ENCODE data around the gene ADSS2.
A peak's percentile ranks its signal among the peaks of the same experiment; 100 is the strongest.
"Not testable (repeated sequence)": the region's sequence is repeated elsewhere in the genome, so short reads cannot be mapped to it uniquely, and the experiment has no call there.

ADSS2 gene

DNA sequence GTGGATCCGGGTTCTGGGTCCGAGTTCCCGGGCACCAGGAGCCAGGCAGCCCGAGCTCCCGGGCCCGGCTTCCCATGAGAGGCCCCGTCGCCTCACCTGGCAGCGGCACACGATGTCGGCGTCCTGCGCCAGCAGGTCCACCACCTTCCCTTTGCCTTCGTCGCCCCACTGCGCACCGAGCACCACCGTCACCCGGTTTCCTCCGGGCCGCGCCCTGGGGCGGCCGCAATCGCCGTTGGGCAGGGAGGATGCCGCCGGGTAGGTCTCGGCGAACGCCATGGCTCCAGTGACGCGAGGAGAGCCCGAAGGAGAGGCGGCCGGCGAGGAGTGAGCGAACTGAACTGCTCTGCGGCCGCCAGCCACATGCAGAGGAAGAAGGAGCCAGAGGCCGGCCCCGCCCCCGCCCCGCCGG lies at the start of gene ADSS2:
Gene ADSS2 (minus strand): TSS at position 371 of the 412 bp plus-strand sequence. CDS start 92 bp downstream, at position 279.
- peak; percentile 59 for DNase-seq

DNA sequence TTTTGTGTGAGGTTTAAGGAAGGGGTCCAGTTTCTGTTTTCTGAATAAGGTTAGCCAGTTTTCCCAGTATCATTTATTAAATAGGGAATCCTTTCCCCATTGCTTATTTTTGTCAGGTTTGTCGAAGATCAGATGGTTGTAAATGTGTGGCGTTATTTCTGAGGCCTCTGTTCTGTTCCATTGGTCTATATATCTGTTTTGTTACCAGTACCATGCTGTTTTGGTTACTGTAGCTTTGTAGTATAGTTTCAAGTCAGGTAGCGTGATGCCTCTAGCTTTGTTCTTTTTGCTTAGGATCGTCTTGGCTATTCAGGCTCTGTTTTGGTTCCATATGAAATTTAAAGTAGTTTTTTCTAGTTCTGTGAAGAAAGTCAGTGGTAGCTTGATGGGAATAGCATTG lies 48.8 kb upstream of the ADSS2 start:
- DNase-seq = not testable (repeated sequence)

DNA sequence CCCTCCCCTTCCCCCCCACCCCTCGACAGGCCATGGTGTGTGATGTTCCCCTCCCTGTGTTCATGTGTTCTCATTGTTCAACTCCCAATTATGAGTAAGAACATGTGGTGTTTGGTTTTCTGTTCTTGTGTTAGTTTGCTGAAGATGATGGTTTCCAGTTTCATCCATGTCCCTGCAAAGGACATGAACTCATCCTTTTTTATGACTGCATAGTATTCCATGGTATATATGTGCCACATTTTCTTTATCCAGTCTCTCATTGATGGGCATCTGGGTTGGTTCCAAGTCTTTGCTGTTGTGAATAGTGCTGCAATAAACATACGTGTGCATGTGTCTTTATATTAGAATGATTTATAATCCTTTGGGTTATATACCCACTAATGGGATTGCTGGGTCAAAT lies 47.8 kb upstream of the ADSS2 start:
- not testable (repeated sequence) for DNase-seq

DNA sequence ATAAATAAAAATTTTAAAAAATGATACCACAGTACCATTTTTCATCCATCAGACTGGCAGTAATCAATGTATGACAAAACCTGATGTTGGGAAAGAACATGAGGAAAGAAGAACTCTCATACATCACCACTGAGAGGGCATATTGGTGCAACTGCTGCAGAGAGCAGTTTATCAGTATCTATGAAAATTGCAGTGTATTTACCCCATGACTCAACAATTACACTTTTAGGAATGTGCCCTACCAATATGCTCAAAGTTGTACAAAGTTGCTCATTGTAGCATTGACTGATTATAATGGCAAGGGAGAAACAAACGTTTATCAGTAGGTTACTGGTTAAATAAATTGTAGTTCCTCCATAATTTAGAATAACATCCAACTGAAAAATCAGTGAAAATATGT lies 46.1 kb upstream of the ADSS2 start:
- DNase-seq = no peak

DNA sequence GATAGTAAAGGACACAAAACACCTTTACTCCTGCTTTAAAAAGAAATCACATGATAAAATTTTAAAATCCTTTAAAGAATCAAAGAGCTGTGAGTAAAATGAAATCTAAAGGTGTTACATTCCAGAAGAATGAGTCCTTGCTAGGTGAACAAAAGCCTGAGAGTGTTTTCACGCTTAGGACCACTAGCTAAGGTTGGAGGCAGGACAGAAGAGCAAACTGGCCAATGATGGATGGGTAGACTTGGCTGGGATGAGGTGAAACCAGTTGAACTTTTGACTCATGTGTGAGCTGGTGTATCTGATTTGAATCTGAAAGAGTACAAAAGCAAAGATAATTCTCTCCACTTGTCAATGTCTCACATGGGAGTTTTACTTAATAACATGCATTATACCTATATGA lies 44.5 kb upstream of the ADSS2 start:
- DNase-seq = no peak

GRCh38 chr1:244494653-244495052 lies 42.9 kb upstream of the ADSS2 start:
- no peak for DNase-seq

- not testable (repeated sequence) for DNase-seq
These were observed 33.3 kb upstream of the ADSS2 start for GRCh38 chr1:244484971-244485370.

- DNase-seq = no peak
These were observed 21.4 kb upstream of the ADSS2 start for GRCh38 chr1:244473059-244473605.

GRCh38 chr1:244466724-244467123 lies 15.0 kb upstream of the ADSS2 start:
- DNase-seq = no peak

DNA sequence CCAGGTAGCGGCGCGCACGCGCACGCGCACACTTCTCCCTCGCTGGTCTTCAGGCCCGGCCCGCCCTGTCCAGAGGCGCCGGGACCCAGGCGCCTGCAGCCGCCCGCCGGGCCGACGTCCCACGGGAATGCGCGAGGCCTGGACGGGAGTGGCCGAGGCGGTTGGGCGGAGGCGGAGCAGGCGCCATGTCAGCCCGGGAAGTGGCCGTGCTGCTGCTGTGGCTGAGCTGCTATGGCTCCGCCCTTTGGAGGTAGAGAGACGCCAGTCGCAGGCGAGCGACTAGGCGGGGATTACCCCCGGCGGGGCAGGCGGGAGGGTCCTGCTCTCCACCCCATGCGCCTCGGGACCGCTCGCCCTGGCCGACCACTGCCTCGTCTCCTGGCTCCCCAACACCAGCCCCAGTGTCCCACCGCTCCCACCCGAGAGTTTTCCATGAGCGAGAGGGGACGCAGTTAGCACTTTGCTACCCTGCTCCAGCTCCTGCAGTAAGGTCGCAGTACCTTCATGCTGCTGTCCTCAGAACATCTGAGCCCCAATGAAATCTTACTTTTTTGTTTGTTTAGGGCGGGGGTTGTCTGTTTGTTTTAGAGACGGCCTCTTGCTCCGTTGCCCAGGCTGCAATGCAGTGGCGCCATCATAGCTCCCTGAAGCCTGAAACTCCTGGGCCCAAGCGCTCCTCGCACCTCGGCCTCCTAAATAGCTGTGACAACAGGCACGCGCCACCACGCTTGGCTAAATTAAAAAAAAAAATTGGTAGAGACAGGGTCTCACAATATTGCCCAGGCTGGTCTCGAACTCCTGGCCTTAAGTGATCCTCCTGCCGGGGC lies 9.7 kb upstream of the ADSS2 start, which contains the start of gene CATSPERE:
Gene CATSPERE (plus strand): TSS at position 29 of the 827 bp plus-strand sequence. CDS start 157 bp downstream, at position 186.
- DNase-seq = peak; percentile 89

GRCh38 chr1:244460197-244460596 lies 8.5 kb upstream of the ADSS2 start:
- DNase-seq = no peak

DNA sequence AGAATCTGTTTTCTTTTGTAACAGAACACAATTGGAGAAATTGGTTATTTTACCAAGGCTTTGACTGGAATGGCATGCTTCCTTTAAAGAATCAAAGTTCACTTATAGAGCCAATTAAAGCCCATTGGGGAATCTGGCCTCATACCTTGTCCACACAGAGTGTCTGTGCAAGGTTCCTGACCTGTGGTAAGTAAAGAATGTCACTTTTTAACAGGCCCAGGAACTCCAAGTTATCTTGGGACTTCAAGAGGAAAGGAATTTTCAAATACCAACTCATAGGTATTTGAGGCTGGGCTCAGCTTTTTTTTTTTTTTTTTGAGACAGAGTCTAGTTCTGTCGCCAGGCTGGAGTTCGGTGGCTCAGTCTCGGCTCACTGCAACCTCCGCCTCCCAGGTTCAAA lies 7.1 kb upstream of the ADSS2 start:
- no peak for DNase-seq

- no peak for DNase-seq
These were observed 4.9 kb upstream of the ADSS2 start for GRCh38 chr1:244456586-244456985.

DNA sequence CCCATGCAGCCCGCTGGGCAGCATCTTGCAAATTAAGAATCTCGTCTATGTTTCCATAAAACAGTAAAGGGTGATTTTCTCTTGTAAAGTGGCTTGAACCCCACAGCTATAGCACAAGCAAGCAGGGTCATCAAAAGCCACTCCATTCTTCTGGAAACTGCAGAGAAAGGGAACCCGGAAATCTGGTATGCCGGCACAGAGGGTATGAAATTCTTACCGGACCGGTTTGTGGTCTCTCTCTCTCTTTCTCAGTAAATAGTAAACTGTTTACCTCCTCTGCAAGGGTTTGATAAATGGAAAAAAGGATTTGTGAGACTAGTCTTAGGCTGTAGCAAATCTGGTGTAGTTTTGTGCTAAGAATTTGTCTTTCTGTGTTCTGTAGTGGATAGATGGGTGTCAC lies 2.7 kb upstream of the ADSS2 start:
- DNase-seq = no peak

- peak; percentile 100 for DNase-seq
These were observed 464 bp upstream of the ADSS2 start for GRCh38 chr1:244451951-244452795.

- peak; percentile 52 for DNase-seq
These were observed 841 bp downstream of the ADSS2 start for GRCh38 chr1:244450597-244451538.

- DNase-seq = no peak
These were observed 1.7 kb downstream of the ADSS2 start for GRCh38 chr1:244449936-244450508.

DNA sequence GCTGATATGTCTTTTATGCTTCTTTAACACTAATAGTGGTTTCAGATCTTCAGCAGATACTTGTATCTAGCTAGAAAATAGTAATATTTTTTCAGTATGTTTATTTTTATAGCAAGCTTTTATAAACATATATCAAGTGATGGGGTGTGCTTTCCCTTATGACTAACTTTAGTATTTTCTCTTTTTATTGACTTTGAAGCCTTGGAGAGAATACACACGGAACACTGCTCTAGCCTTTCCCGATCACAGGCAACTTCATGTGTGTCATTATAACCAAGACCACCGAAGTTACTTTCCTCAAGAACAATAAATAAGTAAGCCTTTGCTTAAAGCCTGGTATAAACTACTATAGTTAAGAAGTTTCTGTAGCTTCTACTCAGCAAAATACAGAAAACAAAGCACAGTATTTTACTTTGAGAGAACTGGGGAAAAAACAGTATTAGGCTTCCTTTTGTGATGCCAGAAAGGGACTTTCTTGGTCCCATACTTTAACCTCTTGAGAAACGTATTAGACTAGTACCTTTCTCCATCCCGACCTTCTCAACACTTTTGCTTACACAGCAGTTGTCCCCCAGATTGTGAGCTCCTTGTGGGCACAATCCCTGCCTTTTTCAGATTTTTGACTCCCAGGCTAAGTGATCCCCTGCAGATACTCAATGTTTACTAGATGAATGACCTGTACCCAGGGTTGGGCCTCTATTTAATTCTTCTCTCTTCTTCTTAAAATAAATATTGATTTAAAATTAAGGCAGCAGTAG lies 3.3 kb downstream of the ADSS2 start:
- no peak for DNase-seq

GRCh38 chr1:244447552-244447951 lies 4.2 kb downstream of the ADSS2 start:
- DNase-seq = no peak

DNA sequence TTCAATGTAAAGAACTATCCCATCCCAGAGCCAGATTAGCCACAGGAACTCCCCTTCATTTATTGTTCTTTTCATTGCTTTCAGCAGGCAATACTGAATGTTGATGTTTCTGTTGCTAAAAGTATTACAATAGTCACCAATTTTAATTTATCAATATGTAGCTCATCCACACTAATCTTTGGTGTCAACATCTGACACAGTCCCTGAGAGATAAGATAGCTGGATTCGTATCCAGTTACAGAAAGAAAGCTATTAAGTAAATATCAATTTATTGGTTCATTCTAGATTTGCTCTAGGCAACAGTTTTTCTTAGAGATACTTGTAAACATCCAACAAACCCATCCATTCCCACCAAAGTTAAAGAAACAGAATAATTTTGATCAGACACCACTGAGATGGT lies 4.7 kb downstream of the ADSS2 start:
- DNase-seq = no peak

All from NCI-H345 (cell line).